Measurements from ENCODE around the gene RBMS1.
"Not testable (repeated sequence)": the region's sequence is repeated elsewhere in the genome, so short reads cannot be mapped to it uniquely, and the experiment has no call there.

RBMS1 gene

DNA sequence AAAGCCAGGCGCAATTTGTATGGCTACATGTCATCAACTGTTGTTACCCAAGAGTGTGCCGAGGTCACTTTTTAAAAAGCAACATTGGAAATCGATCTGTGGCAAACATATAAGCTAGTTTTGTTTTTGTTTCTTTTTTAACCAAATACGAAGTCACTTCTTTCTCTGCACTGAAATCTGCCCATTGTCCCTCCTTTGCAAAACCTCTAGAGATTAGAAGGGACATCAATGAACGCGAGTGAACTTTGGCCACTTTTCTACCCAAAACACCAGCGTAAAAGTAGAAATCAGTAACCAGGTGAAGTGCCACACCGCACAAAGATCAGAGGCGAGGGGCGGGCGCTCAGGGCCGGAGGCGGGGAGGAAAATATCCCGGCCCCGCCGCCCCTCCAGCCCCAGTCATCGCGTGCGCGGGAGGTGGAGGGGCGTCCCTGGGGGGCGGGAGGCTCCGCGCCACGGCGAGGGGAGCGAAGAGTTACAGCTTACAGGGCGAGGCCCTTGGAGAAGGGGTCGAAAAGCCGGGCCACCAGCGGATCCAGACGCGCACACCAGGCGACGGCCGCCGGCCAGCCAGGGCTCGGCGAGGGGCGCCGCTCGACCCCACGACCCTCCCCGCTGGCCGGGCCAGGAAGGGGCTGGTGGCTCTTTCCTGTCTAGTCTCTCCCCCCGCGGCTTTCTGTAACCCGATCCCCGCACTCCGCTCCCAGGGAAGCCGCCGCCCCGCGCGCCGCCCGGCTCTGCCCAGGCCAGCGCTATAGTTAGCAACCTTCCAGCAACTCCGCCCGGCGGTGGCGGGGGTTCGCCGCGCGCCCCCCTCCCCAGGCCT lies 993 bp downstream of the RBMS1 start:
- Histone ChIP-seq H3K4me3 (ENCODE audit: low read length) (peak overlapping the region; percentile 96), H3K9me3 (ENCODE audit: low read length) (no peaks in the 10 kb centered on the region), H3K4me1 (ENCODE audit: insufficient read depth, low read length) (peaks cover 23% of the 10 kb centered on the region), H3K27me3 (ENCODE audit: insufficient read depth, low read length) (no peaks in the 10 kb centered on the region), H3K36me3 (ENCODE audit: insufficient read depth, low read length) (no peaks in the 10 kb centered on the region), H2AFZ (ENCODE audit: low read depth, low read length) (peak overlapping the region; percentile 91)

DNA sequence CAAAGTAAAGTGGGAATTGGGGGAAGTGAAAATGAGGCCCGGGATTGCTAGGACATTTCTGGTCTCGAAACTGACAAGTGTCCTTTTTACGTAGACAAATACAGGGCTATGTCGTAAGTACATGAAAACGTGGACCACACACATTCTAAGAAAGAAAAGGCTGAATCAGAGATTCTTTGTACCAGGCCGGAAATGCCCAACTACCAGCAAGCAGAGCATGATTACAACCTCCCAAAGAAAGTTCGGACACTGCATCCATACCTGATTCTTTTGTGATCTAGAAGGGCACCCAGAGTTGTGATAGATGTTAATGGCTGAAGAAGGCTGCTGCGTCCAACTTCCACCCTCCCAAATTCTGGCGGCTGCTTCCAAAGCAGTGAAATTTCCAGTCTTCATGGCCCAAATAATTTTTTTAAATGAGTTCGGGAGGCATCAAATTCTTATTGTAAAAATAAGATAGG lies 1.7 kb downstream of the RBMS1 start:
- no peaks in the 10 kb centered on the region for H3K27me3 ChIP-seq (ENCODE audit: insufficient read depth, low read length)

DNA sequence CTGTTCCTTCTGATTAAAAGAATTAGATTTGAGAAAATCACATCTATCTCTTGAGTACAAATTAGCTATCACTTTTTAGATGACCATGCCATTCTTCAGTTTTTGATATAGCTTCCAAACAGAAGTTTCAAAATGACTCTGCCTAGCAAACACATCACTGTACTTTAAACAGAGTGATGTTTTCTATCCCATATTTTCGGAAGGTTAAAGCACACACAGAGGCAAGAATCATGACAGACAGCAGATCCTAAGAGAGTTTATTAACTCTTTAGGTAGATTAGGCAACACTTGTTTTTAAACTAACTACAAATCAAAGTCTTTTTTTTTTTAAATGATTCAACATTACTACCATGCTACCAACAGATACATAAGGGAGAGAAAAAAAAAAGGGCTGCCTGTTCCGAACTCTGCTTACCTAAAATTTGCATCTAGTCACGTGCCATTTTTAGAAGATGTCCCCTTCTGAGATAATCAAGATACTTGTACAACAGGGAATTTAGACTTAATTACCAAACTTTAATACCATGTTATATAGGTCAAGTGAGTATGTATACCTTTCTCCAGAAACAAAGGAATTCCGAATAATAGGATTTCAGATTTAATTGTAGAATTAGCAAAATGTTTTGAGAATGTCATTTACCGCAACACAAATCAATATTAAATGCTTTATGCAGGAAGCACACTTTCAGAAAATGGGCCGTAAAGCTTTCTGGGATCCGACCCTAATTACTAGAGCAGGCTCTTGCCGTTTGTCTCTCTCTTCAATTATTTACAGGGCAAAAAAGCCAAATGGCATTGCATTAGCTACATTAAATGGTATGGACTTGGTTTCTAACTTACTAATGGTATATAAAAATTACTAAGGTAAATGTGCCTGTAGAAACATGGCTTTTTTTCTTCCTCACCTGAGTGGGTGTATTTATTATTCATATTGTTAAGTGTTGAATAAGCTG lies 2.6 kb downstream of the RBMS1 start:
- H3K4me1 ChIP-seq (ENCODE audit: insufficient read depth, low read length), result peaks cover 23% of the 10 kb centered on the region
- no peaks in the 10 kb centered on the region for H3K27me3 ChIP-seq (ENCODE audit: insufficient read depth, low read length)
- peak overlapping the region; percentile 96 for H3K4me3 ChIP-seq (ENCODE audit: low read length)
- no peaks in the 10 kb centered on the region for H3K9me3 ChIP-seq (ENCODE audit: low read length)
- no peaks in the 10 kb centered on the region for H3K36me3 ChIP-seq (ENCODE audit: insufficient read depth, low read length)
- no peak overlapping the region for H2AFZ ChIP-seq (ENCODE audit: low read depth, low read length)

More for the DNA sequence above, 1.7 kb downstream of the RBMS1 start:
- H3K4me3 ChIP-seq (ENCODE audit: low read length), result peak overlapping the region; percentile 96
- no peaks in the 10 kb centered on the region for H3K36me3 ChIP-seq (ENCODE audit: insufficient read depth, low read length)
- H2AFZ ChIP-seq (ENCODE audit: low read depth, low read length), result peak overlapping the region; percentile 91
- H3K4me1 ChIP-seq (ENCODE audit: insufficient read depth, low read length), result peaks cover 23% of the 10 kb centered on the region
- no peaks in the 10 kb centered on the region for H3K9me3 ChIP-seq (ENCODE audit: low read length)

DNA sequence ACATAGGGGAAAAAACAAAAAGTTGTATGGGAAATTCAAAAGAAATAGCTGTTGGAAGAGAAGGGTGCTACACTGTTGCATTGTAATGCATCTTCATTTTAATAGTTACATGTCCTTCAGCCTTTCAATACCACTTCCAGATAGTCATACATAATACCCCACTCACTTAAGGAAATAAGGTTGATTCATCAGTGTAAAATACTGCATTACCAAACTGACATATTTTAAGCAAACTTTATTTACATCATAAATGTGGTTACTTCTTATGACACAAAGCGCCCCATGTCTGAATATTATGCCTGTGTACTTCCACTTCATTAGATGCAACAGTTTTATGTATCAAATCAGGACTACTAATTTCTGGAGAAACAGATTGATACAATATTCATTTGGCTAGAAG lies 4.5 kb downstream of the RBMS1 start:
- H2AFZ ChIP-seq (ENCODE audit: low read depth, low read length), result no peak overlapping the region
- H3K36me3 ChIP-seq (ENCODE audit: insufficient read depth, low read length), result no peaks in the 10 kb centered on the region
- no peak overlapping the region for H3K4me3 ChIP-seq (ENCODE audit: low read length)
- H3K9me3 ChIP-seq (ENCODE audit: low read length), result no peaks in the 10 kb centered on the region
- no peaks in the 10 kb centered on the region for H3K27me3 ChIP-seq (ENCODE audit: insufficient read depth, low read length)
- H3K4me1 ChIP-seq (ENCODE audit: insufficient read depth, low read length), result peaks cover 17% of the 10 kb centered on the region

DNA sequence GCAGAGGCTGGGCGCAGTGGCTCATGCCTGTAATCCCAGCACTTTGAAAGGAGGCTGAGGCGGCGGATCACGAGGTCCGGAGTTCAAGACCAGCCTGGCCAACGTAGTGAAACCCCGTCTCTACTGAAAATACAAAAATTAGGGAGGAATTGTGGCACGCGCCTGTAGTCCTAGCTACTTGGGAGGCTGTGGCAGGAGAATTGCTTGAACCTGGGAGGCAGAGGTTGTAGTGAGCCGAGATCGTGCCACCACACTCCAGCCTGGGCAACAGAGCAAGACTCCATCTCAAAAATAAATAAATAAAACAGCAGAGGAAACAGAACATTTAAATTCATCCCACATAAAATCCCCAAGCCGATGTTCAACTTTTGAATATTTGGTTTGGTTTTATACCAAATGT lies 5.3 kb downstream of the RBMS1 start:
- H2AFZ ChIP-seq (ENCODE audit: low read depth, low read length); H3K4me3 ChIP-seq (ENCODE audit: low read length); H3K9me3 ChIP-seq (ENCODE audit: low read length); H3K27me3 ChIP-seq (ENCODE audit: insufficient read depth, low read length); H3K36me3 ChIP-seq (ENCODE audit: insufficient read depth, low read length): not testable (repeated sequence)
- H3K4me1 ChIP-seq (ENCODE audit: insufficient read depth, low read length), result peaks cover 17% of the 10 kb centered on the region

DNA sequence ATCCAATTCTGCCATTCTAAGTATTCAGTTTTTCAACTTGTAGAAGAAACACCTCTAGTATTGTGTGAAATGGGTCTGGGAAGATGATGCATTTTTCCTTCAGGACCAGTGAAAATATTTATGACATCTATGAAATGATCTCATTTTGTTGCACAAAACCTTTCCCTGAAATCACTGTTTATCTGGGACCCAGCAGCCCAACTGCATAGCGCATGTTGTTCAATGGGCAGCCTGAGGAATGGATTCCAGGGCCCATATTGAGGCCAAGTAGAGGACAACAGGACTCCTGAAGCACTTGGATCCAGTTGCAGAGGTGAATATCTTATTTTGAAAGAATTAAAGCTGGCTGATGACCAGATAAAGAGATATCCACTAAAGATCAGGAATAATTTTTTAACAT lies 7.3 kb downstream of the RBMS1 start:
- no peaks in the 10 kb centered on the region for H3K36me3 ChIP-seq (ENCODE audit: insufficient read depth, low read length)
- no peaks in the 10 kb centered on the region for H3K9me3 ChIP-seq (ENCODE audit: low read length)
- H2AFZ ChIP-seq (ENCODE audit: low read depth, low read length), result no peak overlapping the region
- no peaks in the 10 kb centered on the region for H3K27me3 ChIP-seq (ENCODE audit: insufficient read depth, low read length)
- H3K4me1 ChIP-seq (ENCODE audit: insufficient read depth, low read length), result peaks cover 6% of the 10 kb centered on the region
- no peak overlapping the region for H3K4me3 ChIP-seq (ENCODE audit: low read length)

DNA sequence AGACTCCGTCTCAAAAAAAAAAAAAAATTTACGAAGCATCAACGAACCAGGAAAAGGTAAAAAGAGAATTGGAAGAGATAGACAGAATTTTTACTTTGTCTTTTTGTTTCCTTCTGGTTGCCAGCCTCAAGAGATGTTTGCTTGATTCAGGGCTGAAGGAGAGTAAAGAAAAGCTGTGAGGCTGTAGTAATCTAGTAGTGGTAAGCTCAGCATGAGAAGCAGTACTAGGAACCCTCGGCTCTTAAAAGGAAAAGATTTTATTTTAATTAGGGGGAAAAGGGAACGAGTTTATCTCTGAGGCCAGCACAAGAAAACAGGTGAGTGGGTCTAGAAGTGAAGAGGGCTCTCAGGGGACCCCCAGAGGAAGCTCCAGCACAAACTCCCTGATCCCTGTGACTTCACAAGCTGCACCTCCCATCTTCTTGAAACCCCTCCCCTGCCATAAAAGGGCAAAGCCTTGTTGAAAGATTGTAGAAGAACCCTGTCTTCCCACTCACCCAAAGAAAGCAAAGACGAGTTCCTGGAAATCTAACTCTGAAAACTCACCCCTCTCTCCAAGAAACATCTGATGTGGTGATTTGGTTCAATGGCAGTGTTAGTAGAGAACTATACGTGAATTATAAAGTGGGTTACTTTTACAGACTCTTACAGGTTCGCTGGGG lies 8.6 kb downstream of the RBMS1 start:
- H3K9me3 ChIP-seq (ENCODE audit: low read length), result no peaks in the 10 kb centered on the region
- no peaks in the 10 kb centered on the region for H3K27me3 ChIP-seq (ENCODE audit: insufficient read depth, low read length)
- no peak overlapping the region for H2AFZ ChIP-seq (ENCODE audit: low read depth, low read length)
- no peaks in the 10 kb centered on the region for H3K4me1 ChIP-seq (ENCODE audit: insufficient read depth, low read length)
- no peak overlapping the region for H3K4me3 ChIP-seq (ENCODE audit: low read length)
- no peaks in the 10 kb centered on the region for H3K36me3 ChIP-seq (ENCODE audit: insufficient read depth, low read length)

DNA sequence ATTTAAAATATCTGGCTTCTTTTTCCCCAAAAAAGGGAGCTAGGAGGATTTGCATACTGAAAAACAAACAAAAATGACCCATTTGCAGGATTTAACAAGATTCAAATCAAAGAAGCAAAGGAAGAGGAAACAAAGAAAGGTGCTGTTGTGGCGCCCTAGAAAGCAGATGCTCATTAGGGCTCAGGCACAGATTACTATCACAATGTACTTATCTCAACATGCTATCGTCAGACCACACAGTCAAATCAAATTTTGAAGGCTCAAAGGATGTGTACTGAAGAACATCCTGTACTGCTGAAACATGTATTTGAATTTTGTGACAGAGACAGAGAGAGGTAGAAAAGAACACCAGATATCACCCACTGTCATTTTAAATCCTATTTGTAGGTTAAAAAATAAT lies 10.9 kb downstream of the RBMS1 start:
- Histone ChIP-seq H3K9me3 (ENCODE audit: low read length) (no peaks in the 10 kb centered on the region), H3K27me3 (ENCODE audit: insufficient read depth, low read length) (no peaks in the 10 kb centered on the region), H3K36me3 (ENCODE audit: insufficient read depth, low read length) (no peaks in the 10 kb centered on the region), H3K4me1 (ENCODE audit: insufficient read depth, low read length) (peaks cover 9% of the 10 kb centered on the region), H2AFZ (ENCODE audit: low read depth, low read length) (no peak overlapping the region), H3K4me3 (ENCODE audit: low read length) (no peak overlapping the region)

DNA sequence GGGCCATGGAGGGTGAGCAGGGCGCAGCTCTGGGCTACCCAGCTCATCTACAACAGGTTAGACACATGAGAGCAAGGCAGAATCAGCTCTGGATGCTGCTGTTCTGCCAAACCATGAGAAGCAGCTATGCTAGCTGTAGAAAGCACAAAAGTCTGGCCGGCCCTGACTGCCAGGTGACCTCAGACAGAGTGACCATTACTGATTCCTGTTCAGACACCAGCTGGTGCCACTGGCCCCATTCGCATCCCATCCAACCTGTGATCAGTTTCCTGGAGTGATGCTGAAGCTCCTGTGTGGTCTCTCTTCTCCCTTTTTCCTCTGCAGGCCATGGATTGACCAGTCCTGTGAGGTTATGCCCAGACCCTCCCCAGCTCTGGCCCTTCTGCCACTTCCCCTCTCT lies 14.3 kb downstream of the RBMS1 start:
- no peaks in the 10 kb centered on the region for H3K36me3 ChIP-seq (ENCODE audit: insufficient read depth, low read length)
- H2AFZ ChIP-seq (ENCODE audit: low read depth, low read length), result no peak overlapping the region
- H3K4me3 ChIP-seq (ENCODE audit: low read length), result no peak overlapping the region
- H3K4me1 ChIP-seq (ENCODE audit: insufficient read depth, low read length), result peaks cover 15% of the 10 kb centered on the region
- no peaks in the 10 kb centered on the region for H3K27me3 ChIP-seq (ENCODE audit: insufficient read depth, low read length)
- H3K9me3 ChIP-seq (ENCODE audit: low read length), result no peaks in the 10 kb centered on the region

DNA sequence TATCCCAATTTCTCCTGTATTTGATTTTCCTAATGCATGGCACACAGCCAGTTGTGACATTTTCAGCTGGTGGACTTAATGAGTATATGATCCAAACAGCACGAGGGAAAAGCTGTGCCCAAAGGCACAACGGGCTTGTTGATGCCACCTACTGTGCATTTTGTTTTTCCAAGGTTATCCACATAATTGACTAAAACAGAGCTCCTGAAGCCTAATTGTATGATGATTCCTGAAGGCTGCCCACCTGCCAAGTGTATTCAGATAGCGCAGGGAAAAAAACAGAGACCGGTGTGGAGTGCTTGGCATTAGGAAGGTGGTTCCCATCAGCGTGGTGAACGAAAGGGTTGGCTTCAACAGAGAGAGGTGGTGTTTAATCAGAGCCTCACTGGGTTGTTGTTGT lies 14.9 kb downstream of the RBMS1 start:
- H3K27me3 ChIP-seq (ENCODE audit: insufficient read depth, low read length), result no peaks in the 10 kb centered on the region
- H3K4me1 ChIP-seq (ENCODE audit: insufficient read depth, low read length), result peaks cover 16% of the 10 kb centered on the region

DNA sequence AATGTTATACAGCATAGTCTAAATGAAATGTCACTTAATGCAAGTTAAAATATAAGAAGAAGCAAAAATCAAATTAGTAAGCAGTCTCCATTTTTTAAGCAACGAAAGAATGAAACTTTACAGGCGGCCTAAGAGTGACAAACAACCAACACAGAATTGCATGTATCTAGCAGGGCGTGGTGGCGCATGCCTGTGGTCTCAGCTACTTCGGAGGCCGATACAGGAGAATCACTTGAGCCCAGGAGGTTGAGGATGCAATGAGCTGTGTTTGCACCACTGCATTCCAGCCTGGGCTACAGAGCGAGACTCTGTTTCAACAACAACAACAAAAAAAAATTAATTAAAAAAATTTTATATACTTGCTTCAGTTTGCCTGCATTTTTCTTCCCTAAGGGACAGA lies 16.6 kb downstream of the RBMS1 start:
- Histone ChIP-seq H3K4me3 (ENCODE audit: low read length) (no peak overlapping the region), H3K9me3 (ENCODE audit: low read length) (no peaks in the 10 kb centered on the region), H3K4me1 (ENCODE audit: insufficient read depth, low read length) (peaks cover 32% of the 10 kb centered on the region), H2AFZ (ENCODE audit: low read depth, low read length) (no peak overlapping the region), H3K36me3 (ENCODE audit: insufficient read depth, low read length) (no peaks in the 10 kb centered on the region), H3K27me3 (ENCODE audit: insufficient read depth, low read length) (no peaks in the 10 kb centered on the region)

More for the DNA sequence above, 14.9 kb downstream of the RBMS1 start:
- H3K4me3 ChIP-seq (ENCODE audit: low read length), result no peak overlapping the region
- H3K9me3 ChIP-seq (ENCODE audit: low read length), result no peaks in the 10 kb centered on the region
- no peaks in the 10 kb centered on the region for H3K36me3 ChIP-seq (ENCODE audit: insufficient read depth, low read length)
- H2AFZ ChIP-seq (ENCODE audit: low read depth, low read length), result no peak overlapping the region

DNA sequence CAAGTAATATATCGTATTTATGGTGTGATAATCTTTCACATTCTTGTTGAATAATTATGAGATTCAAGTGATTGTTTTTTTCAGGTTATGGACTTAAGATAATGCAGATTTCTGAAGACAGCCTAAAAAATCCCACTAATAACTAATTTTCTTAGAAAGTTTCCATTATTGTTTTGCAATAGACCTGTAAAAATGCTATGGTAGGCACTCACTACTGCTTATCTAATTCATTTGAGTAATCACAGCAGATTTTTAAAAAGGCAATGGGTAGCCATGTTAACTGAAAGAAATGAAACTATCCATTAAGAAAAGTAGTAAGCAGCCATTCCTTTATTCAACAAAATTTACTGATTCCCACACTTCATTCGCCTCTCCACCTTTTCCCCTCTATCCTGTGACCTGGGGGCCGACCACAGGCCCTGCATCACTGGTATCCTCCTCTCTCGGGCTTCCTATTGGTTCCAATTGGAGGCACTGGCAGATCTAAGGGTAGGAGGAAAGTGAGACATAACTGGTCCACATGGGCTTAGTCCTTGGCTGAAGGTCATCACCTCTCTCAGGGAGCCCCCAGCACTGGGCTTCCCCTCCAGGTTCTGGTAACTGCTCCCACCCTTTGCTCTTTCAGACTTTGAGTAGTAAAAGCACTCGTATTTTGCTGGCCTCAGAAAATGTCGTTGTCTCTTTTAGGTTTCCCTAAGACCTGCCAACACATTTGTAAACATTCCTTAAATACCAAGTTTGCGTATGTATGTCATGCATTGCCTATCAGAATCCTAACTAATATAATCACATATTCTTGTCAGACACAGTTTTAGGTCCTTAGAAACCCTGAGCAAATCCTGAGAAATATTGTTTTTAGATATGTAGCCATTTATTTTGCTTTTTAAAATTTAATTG lies 18.5 kb downstream of the RBMS1 start:
- Histone ChIP-seq H3K36me3 (ENCODE audit: insufficient read depth, low read length) (no peaks in the 10 kb centered on the region), H2AFZ (ENCODE audit: low read depth, low read length) (no peak overlapping the region), H3K4me1 (ENCODE audit: insufficient read depth, low read length) (peaks cover 34% of the 10 kb centered on the region), H3K9me3 (ENCODE audit: low read length) (no peaks in the 10 kb centered on the region), H3K27me3 (ENCODE audit: insufficient read depth, low read length) (no peaks in the 10 kb centered on the region), H3K4me3 (ENCODE audit: low read length) (no peak overlapping the region)
